NCI-H2107 treated with DMSO at 0.1 percent for 48 hours (cell line): ENCODE results near the gene PDSS2.
"Not testable (repeated sequence)": the region's sequence is repeated elsewhere in the genome, so short reads cannot be mapped to it uniquely, and the experiment has no call there.

ENCODE experiments used
- DNase-seq: peaks from one replicate; lab custom pipeline; 2025; ENCODE audit not compliant: unreplicated experiment; lab: John Stamatoyannopoulos, UW

PDSS2 gene

DNA sequence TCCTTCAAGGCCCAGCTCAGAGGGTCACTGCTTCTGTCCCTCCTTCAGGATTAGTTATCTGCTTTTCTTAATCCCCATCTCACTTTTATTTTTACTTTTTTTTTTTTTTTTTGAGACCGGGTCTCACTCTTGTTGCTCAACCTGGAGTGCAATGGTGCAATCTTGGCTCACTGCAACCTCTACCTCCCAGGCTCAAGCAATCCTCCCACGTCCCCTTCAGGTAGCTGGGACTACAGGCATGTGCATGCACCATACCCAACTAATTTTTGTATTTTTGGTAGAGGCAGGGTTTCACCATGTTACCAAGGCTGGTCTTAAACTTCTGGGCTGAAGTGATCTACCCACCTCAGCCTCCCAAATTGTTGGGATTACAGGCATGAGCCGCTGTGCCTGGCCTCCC is 16.5 kb upstream of the PDSS2 start:
- DNase-seq: not testable (repeated sequence)

DNA sequence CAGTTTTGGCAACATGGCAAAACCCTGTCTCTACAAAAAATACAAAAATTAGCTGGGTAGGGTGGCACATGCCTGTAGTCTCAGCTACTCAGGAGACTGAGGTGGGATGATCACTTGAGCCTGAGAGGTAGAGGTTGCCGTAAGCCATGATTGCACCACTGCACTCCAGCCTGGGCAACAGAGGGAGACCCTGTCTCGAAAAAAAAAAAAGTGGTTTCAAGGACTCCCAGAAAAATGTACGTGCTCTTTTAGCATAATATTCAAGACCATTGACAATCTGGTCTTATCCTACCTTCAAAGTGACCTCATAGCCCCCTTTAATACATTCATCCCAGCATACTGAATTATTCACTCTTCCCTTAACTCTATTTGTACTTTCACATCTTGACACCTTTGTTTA is 16.0 kb upstream of the PDSS2 start:
- not testable (repeated sequence) for DNase-seq

DNA sequence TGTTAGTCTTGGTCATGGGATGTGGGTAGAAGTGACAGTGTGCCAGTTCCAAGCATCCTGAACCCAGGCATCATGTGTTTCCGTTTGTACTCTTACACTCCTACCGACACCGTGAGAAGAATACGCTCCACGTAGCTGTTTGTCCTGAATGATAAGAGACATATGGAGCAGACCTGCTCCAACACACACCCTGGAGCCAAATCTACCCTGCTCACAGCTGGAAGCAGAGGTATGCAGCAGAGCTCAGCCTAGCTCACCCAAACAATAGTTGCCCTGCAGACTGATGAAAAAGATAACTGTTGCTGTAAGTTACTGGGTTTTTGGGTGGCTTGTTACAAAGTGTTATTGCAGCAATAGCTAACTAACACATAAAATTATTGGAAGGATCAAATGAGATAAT is 14.3 kb upstream of the PDSS2 start:
- DNase-seq: no peak

DNA sequence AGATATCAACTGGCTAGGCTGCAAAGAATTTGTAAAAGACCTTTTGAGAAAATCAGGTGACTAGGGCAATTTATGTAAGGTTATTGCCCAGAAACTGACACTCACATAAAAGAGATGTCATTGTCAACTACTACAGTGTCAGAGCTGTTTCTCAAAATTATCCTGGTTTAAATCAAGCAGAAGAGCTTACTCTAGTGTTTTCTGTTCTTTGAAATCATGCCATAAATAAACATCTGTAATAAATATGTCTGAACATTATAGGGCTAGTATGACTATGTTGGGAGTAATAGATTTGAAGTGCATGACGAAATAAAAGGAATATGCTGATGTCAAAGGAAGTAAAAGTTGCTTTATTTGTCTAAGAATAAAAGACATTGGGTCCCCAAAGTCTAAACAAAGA is 11.0 kb upstream of the PDSS2 start:
- DNase-seq: no peak

DNA sequence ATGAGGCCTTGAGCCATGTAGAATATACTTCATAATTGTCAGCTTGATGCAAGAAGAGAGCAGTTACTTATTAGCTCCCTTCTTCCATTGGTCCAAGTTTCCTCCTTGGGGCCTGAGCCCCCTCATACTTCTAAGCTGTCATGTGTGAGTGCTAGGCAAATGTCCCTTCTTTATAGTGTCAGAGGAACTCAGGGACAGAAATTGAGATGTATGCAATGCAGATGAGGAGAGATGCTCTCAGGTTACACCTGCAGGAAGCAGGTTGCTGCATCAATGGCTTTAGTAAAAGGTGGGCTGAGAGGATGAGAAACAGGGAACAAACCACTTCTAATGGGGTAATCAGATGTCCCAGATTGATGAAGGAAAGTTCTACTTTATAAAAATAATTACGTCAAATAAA is 6.7 kb upstream of the PDSS2 start:
- DNase-seq: no peak

GRCh38 chr6:107460083-107460631 is 793 bp upstream of the PDSS2 start:
- no peak for DNase-seq

DNA sequence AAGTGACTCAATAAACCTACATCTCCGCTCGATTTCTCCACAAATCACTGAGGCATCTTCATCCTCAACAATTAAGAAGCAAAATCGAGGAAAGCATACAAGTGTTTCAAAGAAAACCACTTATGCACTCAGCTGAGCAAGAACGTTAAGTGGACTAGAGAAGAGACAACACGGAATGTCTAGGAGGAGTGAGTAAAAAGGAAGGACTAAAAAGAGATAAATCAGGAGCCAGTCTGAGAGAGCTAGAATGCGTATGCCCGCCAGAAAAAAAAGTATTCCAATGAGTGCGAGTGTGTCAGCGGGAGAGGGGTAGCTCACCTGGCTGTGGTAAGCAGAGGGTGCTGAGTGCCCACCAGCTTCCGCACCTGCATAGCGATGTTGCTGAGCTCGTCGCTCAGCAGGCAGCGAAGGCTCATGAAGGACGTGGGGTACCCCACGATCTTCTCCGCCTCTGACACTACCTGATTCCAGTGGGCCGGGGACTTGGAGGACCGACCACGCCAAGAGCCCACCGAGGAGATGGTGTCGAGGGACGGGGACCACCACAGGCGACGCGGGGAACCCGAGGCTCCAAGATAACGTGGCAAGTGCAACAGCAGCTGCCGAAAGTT is 587 bp downstream of the PDSS2 start:
- peak; percentile 36 for DNase-seq

DNA sequence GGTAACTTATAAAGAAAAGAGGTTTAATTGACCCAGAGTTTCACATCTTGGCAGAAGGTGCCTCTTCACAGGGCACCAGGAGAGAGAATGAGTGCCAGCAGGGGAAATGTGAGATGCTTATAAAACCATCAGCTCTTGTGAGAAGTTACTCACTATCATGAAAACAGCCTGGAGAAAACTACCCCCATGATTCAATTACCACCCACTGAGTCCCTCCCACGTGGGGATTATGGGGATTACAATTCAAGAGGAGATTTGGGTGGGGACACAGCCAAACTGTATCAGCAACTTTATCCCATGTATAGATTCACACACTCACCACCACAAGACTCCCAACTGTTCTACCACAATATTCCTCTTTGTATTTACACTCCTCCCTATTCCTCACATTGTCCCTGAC is 10.6 kb downstream of the PDSS2 start:
- DNase-seq: no peak

- DNase-seq: no peak
Observed at GRCh38 chr6:107447663-107448216, 11.6 kb downstream of the PDSS2 start.

GRCh38 chr6:107444277-107444676 is 15.1 kb downstream of the PDSS2 start:
- no peak for DNase-seq

- no peak for DNase-seq
Observed at GRCh38 chr6:107443608-107444267, 15.6 kb downstream of the PDSS2 start.

GRCh38 chr6:107442938-107443607 is 16.3 kb downstream of the PDSS2 start:
- no peak for DNase-seq

GRCh38 chr6:107441682-107442081 is 17.7 kb downstream of the PDSS2 start:
- DNase-seq: no peak

DNA sequence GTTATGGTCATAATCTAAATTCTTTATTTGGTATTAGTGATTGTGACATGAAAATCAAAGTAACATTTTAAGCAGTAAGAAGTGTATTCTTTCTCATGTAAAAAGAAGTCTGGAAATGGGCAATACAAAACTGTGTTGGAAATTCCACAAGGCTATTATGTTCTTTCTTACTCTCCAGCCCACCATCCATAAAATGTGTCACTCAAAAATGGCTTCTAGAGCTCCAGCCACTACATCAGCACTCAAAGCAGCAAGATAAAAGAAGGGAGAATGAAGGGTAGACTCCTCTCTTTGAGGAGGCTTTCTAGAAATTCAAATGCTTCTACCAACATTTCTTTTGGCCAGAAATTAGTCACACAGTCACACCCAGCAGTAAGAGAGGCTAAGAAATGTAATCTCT is 18.4 kb downstream of the PDSS2 start:
- no peak for DNase-seq

GRCh38 chr6:107439406-107439805 is 20.0 kb downstream of the PDSS2 start:
- DNase-seq: no peak

DNA sequence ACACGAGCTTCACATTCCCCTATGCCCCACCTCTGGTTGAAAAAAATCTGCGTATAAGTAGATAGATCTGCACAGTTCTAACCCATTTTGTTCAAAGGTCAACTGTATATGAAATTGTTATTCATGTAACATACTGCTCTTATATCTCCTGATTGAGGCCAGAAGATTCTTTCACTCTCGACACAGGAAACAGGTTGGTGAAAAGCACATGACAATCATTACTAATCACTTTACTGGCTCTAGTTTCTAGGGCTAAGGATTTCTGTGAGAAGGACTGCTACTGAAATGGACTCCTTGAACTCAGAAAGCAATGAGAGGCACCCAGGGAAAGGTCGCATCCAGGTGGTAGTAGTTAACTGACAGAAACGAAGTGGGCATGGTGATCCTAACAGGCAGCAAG is 21.7 kb downstream of the PDSS2 start:
- DNase-seq: no peak

DNA sequence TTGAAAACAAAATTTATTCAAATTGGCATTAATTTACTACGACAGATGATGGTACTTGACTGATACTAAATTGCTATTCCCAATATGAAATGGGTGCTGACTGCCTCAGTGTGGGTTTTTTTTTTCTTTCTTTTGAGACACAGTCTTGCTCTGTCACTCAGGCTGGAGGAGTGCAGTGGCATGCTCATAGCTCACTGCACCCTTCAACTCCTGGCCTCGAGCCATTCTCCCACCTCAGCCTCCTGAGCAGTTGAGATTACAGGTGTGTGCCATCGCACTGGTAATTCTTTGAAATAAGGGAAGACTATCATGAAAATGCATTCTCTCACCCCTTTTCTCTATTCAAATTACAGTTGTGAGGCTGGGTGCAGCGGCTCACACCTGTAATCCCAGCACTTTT is 22.5 kb downstream of the PDSS2 start:
- no peak for DNase-seq

DNA sequence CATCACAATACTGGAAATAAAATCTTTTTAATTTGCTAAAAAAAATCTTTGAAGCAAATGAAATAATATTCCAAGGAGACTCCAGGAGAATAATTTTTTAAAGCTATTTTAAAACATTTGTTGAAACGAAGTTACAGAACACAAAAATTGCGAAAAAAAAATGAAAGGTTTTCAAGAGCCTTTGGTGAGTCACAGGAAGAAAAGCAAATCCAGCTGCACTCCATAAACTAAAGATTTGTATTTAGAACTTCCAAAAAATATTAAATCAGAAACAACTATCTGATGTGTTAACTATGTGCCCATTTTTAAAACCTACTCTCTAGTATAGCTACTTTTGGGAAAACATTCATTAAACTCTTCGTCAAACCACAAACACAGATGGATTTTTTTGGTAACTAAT is 23.6 kb downstream of the PDSS2 start:
- no peak for DNase-seq

GRCh38 chr6:107434812-107435211 is 24.6 kb downstream of the PDSS2 start:
- no peak for DNase-seq

DNA sequence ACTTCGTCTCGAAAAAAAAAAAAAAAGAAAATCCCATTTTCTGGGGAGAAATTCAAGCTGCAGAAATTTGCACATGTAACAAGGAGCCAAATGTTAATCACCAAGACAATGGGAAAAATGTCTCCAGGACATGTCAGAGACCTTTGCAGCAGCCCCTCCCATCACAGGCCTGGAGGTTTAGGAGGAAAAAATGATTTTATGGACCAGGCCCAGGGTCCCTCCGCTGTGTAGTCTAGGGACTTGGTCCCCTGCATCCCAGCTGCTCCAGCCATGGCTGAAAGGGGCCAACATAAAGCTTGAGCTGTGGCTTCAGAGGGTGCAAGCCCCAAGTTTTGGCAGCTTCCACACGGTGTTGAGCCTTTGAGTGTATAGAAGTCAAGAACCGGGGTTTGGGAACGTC is 33.4 kb downstream of the PDSS2 start:
- not testable (repeated sequence) for DNase-seq

- DNase-seq: no peak
Observed at GRCh38 chr6:107423474-107423990, 35.8 kb downstream of the PDSS2 start.
